Measurements from ENCODE around the gene RAD51B. TPM values are rescaled to one million over a fixed set of nuclear protein-coding genes. Genes with fewer than 3 reads are reported as not detected.

The RAD51B gene
- total and polyA plus RNA-seq, 9 of the 15 experiments (the other 6 are each of a cell fraction or from before 2014, with no cell fraction given) = 8.5 to 17.3 (median 11.3) TPM

- Histone ChIP-seq H3K27ac (ENCODE audit: extremely low read depth, low read depth, low read length) (no peak overlapping the region), H3K9ac (ENCODE audit: insufficient read depth in 1 of 2, low read depth in 2 of 2, low read length in 2 of 2) (no peak overlapping the region; a peak in 1 of 4 replicates), H2AFZ (ENCODE audit: low read depth, low read length) (no peak overlapping the region), H3K4me3 (no peak overlapping the region), H4K20me1 (replicated peaks; ENCODE audit: control insufficient read depth, insufficient read depth, low read length) (no peaks in the 10 kb centered on the region), H3K9me3 (replicated peaks; ENCODE audit: control insufficient read depth, insufficient read depth, low read depth, low read length) (no peaks in the 10 kb centered on the region), H3K27me3 (ENCODE audit: control insufficient read depth in 2 of 2, insufficient read depth in 2 of 2, low read length in 2 of 2) (no peaks in the 10 kb centered on the region), H3K4me1 (replicated peaks in 1 of 2; ENCODE audit: control insufficient read depth in 2 of 2, insufficient read depth in 2 of 2, low read length in 2 of 2) (no peaks in the 10 kb centered on the region; a peak in 2 of 5 replicates), H3K36me3 (ENCODE audit: control insufficient read depth, insufficient read depth, low read length) (no peaks in the 10 kb centered on the region), H3K4me2 (ENCODE audit: insufficient read depth, low read length) (no peak overlapping the region), H3K9me1 (ENCODE audit: control insufficient read depth, insufficient read depth, low read length) (no peaks in the 10 kb centered on the region), H3K79me2 (ENCODE audit: control insufficient read depth, insufficient read depth, low read length) (no peaks in the 10 kb centered on the region)
- no peak for FAIRE-seq
- 70% methylated on average over 5 of the region's 5 CpGs for WGBS (ENCODE audit: insufficient coverage, low coverage, missing lambda C conversion rate)
- no TSS peak for BruUV-seq (replicated peaks)
- TF ChIP-seq ZNF41 (CRISPR knock-in tag; conservative IDR thresholded peaks at IDR 0.05) = no peak
- no peak for TF ChIP-seq HEY1 (CRISPR knock-in tag; IDR thresholded peaks at IDR 0.05; ENCODE audit: borderline replicate concordance)
- no peak for TF ChIP-seq ZNF23 (CRISPR knock-in tag; IDR thresholded peaks at IDR 0.05)
- TF ChIP-seq ZNF398 (CRISPR knock-in tag; IDR thresholded peaks at IDR 0.05) = no peak
- TF ChIP-seq CHD2 (IDR thresholded peaks at IDR 0.05; ENCODE audit: low read depth, low read length) = no peak
- no peak for TF ChIP-seq PHB2 (IDR thresholded peaks at IDR 0.05; ENCODE audit: low read depth)
- TF ChIP-seq SMARCE1 (IDR thresholded peaks at IDR 0.05) = no peak
- no peak for TF ChIP-seq CAMTA2 (CRISPR knock-in tag; conservative IDR thresholded peaks at IDR 0.05)
- TF ChIP-seq CBFB (CRISPR knock-in tag; IDR thresholded peaks at IDR 0.05) = no peak
- no peak for TF ChIP-seq JUN (IDR thresholded peaks at IDR 0.05; ENCODE audit: borderline replicate concordance, low read depth, low read length)
- TF ChIP-seq JUN (CRISPR knock-in tag; IDR thresholded peaks at IDR 0.05; ENCODE audit: borderline replicate concordance) = no peak
- TF ChIP-seq CSDE1 (IDR thresholded peaks at IDR 0.05) = no peak
- no peak for TF ChIP-seq RBBP5 (IDR thresholded peaks at IDR 0.05; ENCODE audit: borderline replicate concordance, insufficient read depth, low read length, poor library complexity, severe bottlenecking)
- in situ Hi-C loops (cut with MboI) (no loop called here), intact Hi-C loops (cut with micrococcal nuclease) (no loop called here)
- DNase-seq (ENCODE audit: extremely low read depth in 1 of 4, low spot score in 3 of 4) = no peak
- POLR2A ChIA-PET = no interaction called here
- ATAC-seq = no peak
- CTCF ChIA-PET (ENCODE audit: low intra/inter-chr PET ratio) = no interaction called here
Observed at GRCh38 chr14:68469208-68469713, 649.7 kb downstream of the RAD51B start.

All from K562 (cell line).